IPS-18a (cell line): ENCODE data around the gene CHAMP1.
"Not testable (repeated sequence)": the region's sequence is repeated elsewhere in the genome, so short reads cannot be mapped to it uniquely, and the experiment has no call there.

Experiments used
- H3K27ac ChIP-seq: one replicate; pipeline ENCODE4 v1.5.1; 2013; ENCODE audit warnings: low read length
- H3K27me3 ChIP-seq: one replicate; pipeline ENCODE4 v1.6.1; 2013; ENCODE audit warnings: mild to moderate bottlenecking, low read length; ENCODE audit not compliant: control insufficient read depth, insufficient read depth
- H3K36me3 ChIP-seq: one replicate; pipeline ENCODE4 v1.6.1; 2013; ENCODE audit warnings: low read depth, low read length; ENCODE audit not compliant: control insufficient read depth
- H3K4me1 ChIP-seq: one replicate; pipeline ENCODE4 v1.6.1; 2013; ENCODE audit warnings: low read depth, low read length; ENCODE audit not compliant: control insufficient read depth
- H3K4me3 ChIP-seq: one replicate; pipeline ENCODE4 v1.5.1; 2013; ENCODE audit warnings: low read length
- H3K9ac ChIP-seq: one replicate; pipeline ENCODE4 v1.6.1; 2013; ENCODE audit warnings: mild to moderate bottlenecking, low read length, moderate library complexity
- H3K9me3 ChIP-seq: one replicate; pipeline ENCODE4 v1.6.1; 2013; ENCODE audit warnings: low read depth, low read length; ENCODE audit not compliant: control insufficient read depth

CHAMP1 gene

DNA sequence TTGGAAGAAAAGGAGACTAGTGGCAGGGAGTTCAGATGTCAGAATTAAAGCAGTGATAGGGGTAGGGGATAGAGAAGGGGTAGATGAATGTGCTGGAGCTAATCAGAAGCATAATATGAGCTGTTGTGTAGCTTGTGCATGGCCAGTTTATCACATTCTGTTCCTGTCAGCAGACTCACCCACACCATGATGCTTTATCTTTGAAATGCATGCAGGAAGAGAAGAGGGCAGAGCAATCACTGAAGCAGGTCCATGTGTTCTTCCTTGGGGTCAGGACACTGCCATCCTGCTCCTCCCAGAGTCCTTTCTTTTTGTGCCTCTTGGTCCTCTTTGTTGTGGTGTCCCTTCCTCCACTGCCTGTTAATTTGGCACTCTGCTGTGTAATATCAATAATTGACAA lies 5.8 kb downstream of the CHAMP1 start:
- Histone ChIP-seq H3K9ac (no peak overlapping the region), H3K27ac (no peak overlapping the region), H3K27me3 (no peaks in the 10 kb centered on the region), H3K4me1 (peaks cover 5% of the 10 kb centered on the region), H3K36me3 (peaks cover 46% of the 10 kb centered on the region), H3K9me3 (no peaks in the 10 kb centered on the region), H3K4me3 (no peak overlapping the region)

DNA sequence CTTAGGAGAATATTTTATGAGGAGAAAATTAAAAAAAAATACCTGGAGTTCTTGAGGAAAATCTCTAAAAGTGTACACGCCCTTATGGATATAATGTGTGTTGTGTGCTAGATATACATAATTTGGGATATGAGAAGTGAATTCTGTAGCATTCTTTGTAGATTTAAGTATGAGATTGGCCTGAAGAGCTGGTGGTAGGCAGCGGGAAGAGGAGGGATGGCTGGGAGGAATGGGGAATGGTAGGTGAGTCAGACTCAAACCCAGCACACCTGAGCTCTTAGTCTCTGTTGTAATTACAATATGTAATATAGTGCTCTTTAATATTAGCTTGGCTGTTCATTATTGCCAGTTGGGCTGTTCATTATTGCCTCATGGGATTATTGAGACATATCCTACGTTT lies 7.0 kb downstream of the CHAMP1 start:
- Histone ChIP-seq H3K27ac (no peak overlapping the region), H3K36me3 (peaks cover 57% of the 10 kb centered on the region), H3K27me3 (no peaks in the 10 kb centered on the region), H3K9ac (no peak overlapping the region), H3K4me1 (no peaks in the 10 kb centered on the region), H3K4me3 (no peak overlapping the region), H3K9me3 (no peaks in the 10 kb centered on the region)

DNA sequence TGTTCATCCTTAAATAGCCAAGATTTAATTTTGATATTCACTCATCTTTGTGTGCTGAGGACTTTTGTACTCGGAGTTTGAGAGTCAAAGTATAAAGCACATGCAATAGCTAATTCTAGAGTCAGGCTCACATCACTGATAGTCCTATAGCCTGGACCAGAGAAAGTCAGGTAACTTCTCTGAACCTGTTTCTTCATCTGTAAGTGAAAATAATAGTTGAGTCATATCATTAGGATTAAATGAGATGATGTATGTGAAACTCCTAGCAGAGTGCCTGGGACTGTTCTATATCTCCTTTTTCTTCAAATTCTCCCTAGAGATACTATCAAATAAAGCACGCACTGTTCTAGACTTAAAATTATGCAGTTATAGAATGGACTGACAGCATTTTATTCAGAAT lies 9.0 kb downstream of the CHAMP1 start:
- Histone ChIP-seq H3K4me3 (no peak overlapping the region), H3K4me1 (no peaks in the 10 kb centered on the region), H3K27ac (no peak overlapping the region), H3K9ac (no peak overlapping the region), H3K36me3 (peaks cover 59% of the 10 kb centered on the region), H3K9me3 (no peaks in the 10 kb centered on the region), H3K27me3 (no peaks in the 10 kb centered on the region)

DNA sequence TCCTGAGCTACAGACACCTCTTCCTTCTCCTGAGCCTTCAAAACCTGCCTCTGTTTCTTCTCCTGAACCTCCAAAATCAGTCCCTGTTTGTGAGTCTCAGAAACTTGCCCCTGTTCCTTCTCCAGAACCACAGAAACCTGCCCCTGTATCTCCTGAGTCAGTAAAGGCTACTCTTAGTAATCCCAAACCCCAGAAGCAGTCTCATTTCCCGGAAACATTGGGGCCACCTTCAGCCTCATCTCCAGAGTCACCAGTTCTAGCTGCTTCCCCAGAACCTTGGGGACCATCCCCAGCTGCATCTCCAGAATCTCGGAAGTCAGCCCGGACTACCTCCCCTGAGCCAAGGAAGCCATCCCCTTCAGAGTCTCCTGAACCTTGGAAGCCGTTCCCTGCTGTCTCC lies 10.0 kb downstream of the CHAMP1 start:
- no peak overlapping the region for H3K4me3 ChIP-seq
- no peaks in the 10 kb centered on the region for H3K27me3 ChIP-seq
- H3K4me1 ChIP-seq: no peaks in the 10 kb centered on the region
- peaks cover 59% of the 10 kb centered on the region for H3K36me3 ChIP-seq
- H3K9ac ChIP-seq: no peak overlapping the region
- H3K27ac ChIP-seq: no peak overlapping the region
- no peaks in the 10 kb centered on the region for H3K9me3 ChIP-seq

DNA sequence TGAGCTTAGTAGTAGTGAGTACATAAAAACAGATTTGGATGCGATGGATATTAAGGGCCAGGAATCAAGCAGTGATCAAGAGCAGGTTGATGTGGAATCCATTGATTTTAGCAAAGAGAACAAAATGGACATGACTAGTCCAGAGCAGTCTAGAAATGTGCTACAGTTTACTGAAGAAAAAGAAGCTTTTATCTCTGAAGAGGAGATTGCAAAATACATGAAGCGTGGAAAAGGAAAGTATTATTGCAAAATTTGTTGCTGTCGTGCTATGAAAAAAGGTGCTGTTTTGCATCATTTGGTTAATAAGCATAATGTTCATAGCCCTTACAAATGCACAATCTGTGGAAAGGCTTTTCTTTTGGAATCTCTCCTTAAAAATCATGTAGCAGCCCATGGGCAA lies 11.4 kb downstream of the CHAMP1 start:
- H3K4me1 ChIP-seq: no peaks in the 10 kb centered on the region
- H3K36me3 ChIP-seq: peaks cover 53% of the 10 kb centered on the region
- no peak overlapping the region for H3K9ac ChIP-seq
- H3K27me3 ChIP-seq: no peaks in the 10 kb centered on the region
- H3K27ac ChIP-seq: no peak overlapping the region
- no peaks in the 10 kb centered on the region for H3K9me3 ChIP-seq
- H3K4me3 ChIP-seq: no peak overlapping the region

DNA sequence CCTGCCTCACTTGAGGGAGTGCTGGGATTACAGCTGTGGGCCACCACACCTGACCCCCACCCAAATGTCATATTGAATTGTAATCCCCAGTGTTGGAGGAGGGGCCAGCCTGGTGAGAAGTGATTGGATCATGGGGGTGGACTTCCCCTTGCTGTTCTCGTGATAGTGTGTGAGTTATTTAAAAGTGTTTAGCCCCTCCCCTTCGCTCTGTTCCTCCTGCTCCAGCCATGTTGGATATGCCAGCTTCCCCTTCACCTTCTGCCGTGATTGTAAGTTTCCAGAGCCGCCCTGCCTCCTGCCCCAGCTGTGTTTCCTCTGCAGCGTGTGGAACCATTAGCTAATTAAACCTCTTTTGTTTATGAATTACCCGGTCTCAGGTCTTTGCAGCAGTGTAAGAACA lies 13.7 kb downstream of the CHAMP1 start:
- Histone ChIP-seq H3K27ac (no peak overlapping the region), H3K4me3 (no peak overlapping the region), H3K4me1 (peaks cover under 1% of the 10 kb centered on the region), H3K9ac (no peak overlapping the region), H3K36me3 (peaks cover 34% of the 10 kb centered on the region), H3K27me3 (no peaks in the 10 kb centered on the region), H3K9me3 (no peaks in the 10 kb centered on the region)

DNA sequence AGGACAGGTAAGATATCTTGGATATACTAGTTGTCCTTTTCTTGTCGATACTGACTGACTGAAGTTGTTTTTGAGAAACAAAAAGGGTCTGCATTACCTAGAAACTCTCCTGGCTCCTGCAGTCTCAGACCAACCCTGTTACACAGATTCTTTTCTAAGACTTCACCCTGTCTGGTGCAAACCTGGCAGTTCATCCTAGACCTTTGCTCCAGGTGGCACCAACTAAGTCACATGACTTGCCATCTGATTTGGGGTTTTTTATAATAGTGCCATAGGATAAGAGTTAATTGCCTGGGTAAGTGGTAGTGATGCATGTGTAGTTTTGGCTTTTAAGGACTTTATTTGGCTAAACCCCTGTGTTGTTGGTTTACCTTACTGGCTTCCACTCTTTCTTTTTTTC lies 14.3 kb downstream of the CHAMP1 start:
- H3K9ac ChIP-seq: no peak overlapping the region
- H3K27ac ChIP-seq: no peak overlapping the region
- no peaks in the 10 kb centered on the region for H3K27me3 ChIP-seq
- H3K4me1 ChIP-seq: peaks cover 4% of the 10 kb centered on the region
- peaks cover 28% of the 10 kb centered on the region for H3K36me3 ChIP-seq
- no peak overlapping the region for H3K4me3 ChIP-seq
- H3K9me3 ChIP-seq: no peaks in the 10 kb centered on the region

DNA sequence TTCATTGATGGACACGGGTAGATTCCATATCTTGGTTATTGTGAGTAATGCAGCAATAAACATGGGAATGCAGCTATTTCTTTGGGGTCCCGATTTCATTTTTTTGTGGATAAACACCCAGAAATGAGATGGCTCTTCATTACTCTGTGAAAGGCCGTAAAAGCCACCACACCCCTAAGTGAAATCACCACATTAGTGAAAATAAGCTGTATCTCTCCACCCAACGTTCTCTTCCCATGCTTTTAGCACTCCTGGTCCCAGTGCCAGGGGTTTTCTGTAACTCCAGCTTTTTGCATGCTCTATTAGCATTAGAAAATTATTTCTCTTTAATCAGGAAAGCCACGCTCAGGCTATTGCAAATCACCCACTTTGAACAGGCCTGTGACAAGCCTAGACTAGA lies 15.8 kb downstream of the CHAMP1 start:
- Histone ChIP-seq H3K27me3 (no peaks in the 10 kb centered on the region), H3K9me3 (no peaks in the 10 kb centered on the region), H3K9ac (no peak overlapping the region), H3K4me3 (no peak overlapping the region), H3K4me1 (peaks cover 4% of the 10 kb centered on the region), H3K36me3 (peaks cover 13% of the 10 kb centered on the region), H3K27ac (no peak overlapping the region)

DNA sequence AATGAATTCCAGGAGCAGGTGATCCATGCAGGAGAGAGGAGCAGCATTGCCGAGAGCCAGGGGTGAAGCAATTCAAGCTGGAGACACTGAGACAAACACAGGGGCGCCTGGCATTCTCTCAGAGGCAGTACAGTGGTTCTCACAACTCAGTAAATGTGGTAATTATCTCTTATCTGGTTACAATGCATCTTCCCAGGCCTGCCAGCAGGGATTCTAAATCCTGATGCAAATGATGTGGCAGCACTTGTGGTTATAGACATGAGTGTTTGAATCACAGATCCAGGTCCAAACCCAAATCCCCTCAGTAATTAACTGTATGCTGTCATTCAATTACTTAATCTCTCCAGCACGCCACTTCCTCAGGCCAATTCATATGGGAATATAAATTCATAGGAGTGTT lies 19.6 kb downstream of the CHAMP1 start:
- not testable (repeated sequence) for H3K4me1 ChIP-seq, H3K9me3 ChIP-seq, H3K27me3 ChIP-seq, H3K36me3 ChIP-seq, H3K27ac ChIP-seq, H3K9ac ChIP-seq, H3K4me3 ChIP-seq

DNA sequence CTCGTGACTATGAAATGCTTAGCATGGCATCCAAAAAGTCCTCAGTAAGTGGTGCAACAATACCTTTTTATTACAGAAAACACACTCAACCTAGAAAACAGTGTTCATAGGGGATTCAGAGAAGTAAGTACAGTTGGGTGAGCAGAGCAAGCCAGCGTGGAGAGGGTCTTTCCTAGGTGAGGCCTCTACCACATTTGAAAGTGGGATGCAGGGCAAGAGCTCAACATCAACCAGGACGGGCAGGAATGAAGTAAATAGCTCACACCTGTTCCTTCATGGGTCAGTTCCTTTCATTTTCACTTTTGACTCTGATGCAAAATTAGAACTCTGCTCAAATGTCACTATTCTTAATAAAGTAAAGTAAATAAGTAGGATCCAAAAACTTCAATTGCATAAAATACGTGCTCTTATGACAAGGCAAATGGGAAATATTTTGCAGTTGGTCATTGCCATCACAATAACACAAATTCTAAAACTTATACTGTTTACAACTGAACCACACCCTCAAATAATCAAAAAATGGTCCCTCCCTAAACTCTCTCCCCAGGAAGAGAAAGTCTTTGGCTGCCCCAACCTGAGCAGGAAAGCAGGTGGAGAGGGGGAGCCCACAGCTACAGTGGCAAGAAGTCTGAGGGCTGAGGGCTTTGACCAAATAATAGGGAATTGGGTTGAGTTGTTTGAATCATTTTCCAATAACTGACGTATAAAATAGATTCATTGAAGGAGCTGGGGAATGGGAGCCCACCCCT lies 20.2 kb downstream of the CHAMP1 start:
- H3K4me3 ChIP-seq: no peak overlapping the region
- no peak overlapping the region for H3K27ac ChIP-seq
- no peak overlapping the region for H3K9ac ChIP-seq
- H3K4me1 ChIP-seq: peaks cover 4% of the 10 kb centered on the region
- H3K27me3 ChIP-seq: no peaks in the 10 kb centered on the region
- no peaks in the 10 kb centered on the region for H3K9me3 ChIP-seq
- no peaks in the 10 kb centered on the region for H3K36me3 ChIP-seq

DNA sequence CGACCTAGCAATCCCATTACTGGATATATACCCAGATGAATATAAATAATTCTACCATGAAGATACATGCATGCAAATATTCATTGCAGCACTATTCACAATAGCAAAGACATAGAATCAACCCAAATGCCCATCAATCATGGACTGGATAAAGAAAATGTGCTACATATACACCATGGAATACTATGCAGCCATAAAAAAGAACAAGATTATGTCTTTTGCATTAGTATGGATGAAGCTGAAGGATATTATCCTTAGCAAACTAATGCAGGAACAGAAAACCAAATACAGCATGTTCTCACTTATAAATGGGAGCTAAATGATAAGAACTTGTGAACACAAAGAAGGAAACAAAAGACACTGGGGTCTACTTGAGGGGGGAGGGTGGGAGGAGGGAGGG lies 22.2 kb downstream of the CHAMP1 start:
- H3K36me3 ChIP-seq, H3K4me1 ChIP-seq: not testable (repeated sequence)

DNA sequence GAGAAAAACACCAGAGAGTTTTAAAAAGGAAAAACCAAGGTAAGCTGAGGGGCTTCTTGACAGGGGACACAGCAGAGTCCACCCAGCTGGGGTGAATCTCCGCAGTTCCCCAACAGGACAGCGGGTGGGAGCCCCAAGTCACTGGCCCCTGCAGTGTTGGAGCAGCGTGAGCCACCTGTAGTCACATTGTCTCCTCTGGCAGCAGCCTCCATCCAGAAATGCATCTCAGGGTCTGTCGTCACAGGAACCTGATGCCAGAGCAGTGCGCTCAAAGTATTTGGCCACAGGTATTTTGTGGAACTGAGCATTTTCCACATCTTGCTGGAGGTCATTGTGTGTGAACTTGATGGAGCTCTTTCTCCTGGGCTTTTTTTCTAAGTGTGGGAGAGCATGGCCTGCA lies 24.7 kb downstream of the CHAMP1 start:
- no peaks in the 10 kb centered on the region for H3K4me1 ChIP-seq
- no peaks in the 10 kb centered on the region for H3K36me3 ChIP-seq
- no peak overlapping the region for H3K9ac ChIP-seq
- H3K9me3 ChIP-seq: no peaks in the 10 kb centered on the region
- no peak overlapping the region for H3K4me3 ChIP-seq
- no peaks in the 10 kb centered on the region for H3K27me3 ChIP-seq
- no peak overlapping the region for H3K27ac ChIP-seq

More for the DNA sequence above, 22.2 kb downstream of the CHAMP1 start:
- H3K27me3 ChIP-seq, H3K9ac ChIP-seq, H3K4me3 ChIP-seq, H3K27ac ChIP-seq, H3K9me3 ChIP-seq: not testable (repeated sequence)
